ENCODE results near the gene KIF19.

DNA sequence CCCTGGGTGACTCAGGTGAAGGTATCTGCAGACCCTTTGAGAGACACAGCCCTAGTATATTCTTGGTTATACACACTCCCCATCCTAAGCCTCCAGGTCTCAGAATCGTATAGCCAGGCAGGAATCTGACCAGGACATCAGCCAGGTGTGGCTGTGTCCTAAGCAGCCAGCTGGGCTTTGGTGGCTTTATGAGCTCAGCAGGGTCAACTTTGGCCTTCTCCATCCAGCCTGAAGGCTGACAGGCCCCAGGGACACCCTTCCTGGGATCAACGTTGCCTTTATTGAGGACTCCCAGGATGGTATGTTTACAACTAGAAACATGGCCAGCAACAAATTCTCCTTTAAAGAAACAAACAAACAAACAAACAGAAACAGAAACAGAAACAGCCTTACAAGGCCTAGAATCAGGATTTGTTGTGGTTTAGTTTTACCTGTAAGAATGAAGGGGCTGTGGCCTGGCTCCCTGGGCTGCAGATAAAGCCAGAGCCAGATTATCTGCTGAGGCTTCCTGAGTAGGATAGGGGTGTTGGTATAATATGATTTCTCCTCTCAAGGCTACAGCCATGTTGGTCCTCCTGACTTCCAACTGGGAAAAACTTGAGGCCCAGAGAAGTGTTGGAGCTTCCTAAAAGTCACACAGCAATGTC lies 8.5 kb downstream of the KIF19 start:
- TF ChIP-seq, protein P1, sequence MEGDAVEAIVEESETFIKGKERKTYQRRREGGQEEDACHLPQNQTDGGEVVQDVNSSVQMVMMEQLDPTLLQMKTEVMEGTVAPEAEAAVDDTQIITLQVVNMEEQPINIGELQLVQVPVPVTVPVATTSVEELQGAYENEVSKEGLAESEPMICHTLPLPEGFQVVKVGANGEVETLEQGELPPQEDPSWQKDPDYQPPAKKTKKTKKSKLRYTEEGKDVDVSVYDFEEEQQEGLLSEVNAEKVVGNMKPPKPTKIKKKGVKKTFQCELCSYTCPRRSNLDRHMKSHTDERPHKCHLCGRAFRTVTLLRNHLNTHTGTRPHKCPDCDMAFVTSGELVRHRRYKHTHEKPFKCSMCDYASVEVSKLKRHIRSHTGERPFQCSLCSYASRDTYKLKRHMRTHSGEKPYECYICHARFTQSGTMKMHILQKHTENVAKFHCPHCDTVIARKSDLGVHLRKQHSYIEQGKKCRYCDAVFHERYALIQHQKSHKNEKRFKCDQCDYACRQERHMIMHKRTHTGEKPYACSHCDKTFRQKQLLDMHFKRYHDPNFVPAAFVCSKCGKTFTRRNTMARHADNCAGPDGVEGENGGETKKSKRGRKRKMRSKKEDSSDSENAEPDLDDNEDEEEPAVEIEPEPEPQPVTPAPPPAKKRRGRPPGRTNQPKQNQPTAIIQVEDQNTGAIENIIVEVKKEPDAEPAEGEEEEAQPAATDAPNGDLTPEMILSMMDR (IDR thresholded peaks at IDR 0.05) = no peak
- no peak for TF ChIP-seq POLR2A (IDR thresholded peaks at IDR 0.05)

All from thyroid gland (tissue), 4 donors.